Suppressor macrophage treated with lipopolysaccharide for 4 hours (primary cell): ENCODE data around the gene CARMIL1.

Experiments
- DNase-seq: peaks from one replicate; pipeline ENCODE4 v3.0.0-alpha.2; 2020

CARMIL1 gene

DNA sequence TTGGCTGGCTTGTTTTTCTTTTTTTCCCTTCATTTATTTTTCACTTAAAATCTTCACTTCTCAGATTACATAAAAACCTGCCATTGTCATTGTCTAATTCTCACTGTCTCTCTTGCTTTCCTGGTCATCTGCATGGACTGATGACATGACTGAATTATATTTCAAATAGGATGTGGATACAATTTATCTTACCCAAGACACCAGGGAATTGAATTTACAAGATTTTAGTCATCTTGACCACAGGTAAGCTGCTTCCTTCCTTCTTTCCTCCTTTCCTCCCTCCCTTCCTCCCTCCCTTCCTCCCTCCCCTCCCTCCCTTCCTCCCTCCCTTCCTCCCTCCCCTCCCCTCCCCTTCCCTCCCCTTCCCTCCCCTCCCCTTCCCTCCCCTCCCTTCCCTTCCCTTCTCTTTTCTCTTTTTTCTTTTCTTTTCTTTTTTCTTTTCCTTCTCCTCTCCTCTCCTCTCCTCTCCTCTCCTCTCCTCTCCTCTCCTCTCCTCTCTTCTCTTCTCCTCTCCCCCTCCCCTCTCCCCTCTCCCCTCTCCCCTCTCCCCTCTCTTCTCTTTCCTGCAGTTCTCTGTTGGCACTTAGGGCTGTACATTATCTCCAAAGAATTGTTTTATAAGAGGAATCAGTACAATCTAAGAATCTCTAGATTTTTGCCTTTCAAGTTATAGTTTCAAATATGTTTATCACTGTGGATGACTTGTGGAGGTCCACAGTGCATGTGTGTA is 171.5 kb downstream of the CARMIL1 start:
- DNase-seq: no peak

DNA sequence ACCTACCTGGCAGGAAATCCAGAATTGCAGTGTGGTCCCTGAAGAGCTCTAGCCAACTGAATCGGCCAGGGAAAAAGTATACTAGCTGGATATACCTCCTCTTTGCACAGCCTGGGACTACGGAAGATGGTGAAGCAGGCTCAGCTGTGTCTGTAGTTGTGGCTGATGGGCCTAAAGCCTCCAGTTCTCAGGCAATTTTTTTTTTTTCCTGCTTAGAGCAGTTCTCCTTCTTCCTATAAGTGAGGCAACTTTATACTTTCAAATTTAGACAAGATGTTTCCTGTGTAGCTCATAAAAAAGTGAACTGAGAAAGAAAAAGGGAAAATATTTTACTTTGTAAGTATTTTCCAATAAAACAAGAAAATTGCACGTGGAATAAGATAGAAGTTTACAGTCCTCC is 172.9 kb downstream of the CARMIL1 start:
- DNase-seq: peak; percentile 77

DNA sequence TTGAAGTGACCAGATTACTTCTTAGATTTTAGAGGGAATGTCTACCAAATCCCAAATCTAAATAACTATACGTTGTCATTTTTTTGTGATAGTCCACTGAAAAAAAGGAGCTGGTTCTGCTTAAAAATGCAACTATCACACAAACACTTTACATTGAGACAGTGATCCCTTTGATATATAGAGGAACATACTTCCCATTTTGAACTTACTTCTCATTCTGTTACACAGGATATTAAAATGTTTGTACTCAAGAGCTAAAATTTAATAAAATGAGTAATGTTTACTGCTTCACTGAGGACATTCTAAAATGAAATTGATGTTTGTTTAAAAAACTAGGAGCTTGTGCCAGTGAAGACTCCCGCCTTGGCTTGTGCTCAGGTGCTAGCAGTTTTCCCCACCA is 174.1 kb downstream of the CARMIL1 start:
- no peak for DNase-seq

DNA sequence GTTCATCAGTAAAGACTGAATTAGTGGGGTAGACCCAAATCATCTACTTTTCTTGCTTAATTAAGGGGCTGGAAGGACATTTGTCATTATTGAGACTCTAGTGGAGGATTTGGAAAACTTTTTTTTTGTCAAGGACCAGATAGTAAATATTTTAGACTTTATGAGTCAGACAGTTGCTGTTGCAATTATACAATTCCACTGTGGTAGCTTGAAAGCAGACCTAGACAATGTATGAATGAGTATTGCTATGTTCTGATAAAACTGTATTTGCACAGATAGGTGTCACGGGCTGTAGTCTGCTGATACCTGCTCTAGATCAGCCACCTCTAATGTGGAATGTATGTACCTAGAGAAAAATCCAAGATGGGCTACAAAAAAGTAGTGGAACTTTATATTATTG is 175.0 kb downstream of the CARMIL1 start:
- DNase-seq: peak; percentile 33

DNA sequence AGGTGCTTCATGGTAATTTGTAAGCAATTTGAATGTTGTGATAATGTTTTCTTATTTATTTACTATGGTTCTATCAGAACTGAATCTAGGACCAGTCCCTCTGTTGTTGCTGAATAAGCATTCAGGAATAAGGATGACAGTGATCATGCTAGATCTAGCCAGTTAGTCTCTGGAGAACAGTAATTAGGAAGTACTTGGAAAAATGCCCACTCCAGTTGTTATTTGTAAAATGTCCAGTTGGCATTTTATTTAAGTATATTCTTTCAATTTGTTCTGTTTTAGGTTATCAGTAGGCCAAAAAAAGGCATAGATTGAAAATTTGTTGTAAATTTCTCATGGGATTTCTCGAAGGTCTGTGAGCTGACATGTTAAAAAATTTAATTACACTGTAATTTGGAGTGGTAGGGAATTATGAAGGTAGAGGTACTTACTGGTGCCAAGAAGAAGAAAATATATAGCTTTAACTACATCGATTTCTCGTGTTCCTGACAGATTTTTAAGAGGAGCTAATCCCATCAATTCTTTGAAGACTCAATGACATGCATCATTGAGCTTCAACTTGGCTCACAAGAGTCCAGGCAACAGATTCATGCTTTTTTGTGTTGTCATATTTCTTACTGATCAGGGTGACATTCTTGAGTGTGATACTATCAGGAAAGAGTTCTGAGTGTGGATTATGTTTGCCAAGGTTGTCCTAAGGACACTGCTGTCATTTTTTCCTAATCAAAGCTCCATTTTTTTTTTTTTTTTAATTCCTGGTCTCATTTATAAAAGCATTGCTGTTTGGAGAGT is 177.3 kb downstream of the CARMIL1 start:
- no peak for DNase-seq

DNA sequence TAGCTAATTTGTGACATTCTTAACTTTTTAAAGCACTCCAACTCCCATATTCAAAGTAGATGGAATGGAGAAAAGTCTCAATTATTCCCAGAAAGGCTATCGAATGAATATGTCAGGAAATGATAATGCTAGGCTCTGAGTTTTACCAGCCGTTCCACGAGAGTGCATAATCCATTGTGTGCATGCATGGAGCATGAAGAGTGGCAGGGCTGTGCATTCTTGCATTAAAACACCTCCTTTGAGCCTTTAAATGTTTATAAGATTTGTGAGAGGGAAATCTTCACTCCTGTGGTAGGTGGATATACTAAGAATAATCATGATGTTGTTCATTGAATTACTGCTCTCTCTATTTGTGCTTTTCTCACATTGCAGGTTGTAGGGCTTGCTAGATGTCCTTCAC is 178.3 kb downstream of the CARMIL1 start:
- no peak for DNase-seq

DNA sequence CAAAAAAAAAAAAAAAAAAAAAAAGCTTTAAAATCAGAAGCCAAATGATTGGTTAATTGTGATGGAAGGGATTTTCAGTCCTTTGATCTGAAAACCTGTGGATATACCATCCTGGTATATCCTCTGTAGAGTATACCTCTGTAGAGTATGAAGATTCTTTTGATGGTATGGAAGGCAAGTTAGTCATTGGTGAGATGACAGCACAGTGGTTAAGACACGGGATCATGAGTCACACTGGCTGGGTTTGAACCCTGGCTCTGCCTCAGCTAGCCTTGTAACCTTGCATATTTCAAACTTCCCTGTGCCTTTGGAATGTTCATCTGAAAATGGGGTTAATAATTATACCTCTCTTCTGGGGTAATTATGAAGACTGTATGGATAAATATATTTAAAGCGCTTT is 179.3 kb downstream of the CARMIL1 start:
- peak; percentile 75 for DNase-seq

DNA sequence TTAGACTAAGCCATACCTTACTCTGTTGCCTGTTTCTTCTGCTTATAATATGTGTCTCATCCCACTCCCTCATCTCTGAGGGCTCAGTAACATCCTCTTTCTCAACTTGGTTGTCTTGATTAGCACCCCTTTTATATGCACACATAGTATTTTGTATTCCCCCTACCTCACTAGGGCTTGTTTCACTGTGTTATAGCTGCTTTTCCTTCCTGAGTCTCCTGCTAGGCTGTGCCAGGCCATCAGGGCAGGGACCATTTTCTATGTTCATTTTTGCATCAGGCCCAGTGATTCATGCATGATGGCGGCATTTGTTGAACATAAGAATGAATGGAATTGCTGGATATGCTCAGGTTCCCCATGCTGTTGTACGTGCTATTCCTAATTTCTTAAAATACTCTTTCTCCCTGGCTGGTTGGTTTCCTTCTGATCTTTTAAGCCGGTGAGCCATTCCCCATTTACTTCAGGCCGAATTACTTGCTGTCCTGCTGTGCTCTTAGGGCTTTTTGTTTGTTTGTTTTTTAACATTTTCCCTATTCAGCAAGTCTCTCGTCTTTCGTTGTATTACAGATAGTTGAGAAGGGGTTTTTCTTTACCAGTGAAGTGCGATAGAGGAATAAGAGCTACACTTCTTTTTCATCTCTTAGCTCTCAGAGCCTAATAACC is 183.2 kb downstream of the CARMIL1 start:
- DNase-seq: no peak

DNA sequence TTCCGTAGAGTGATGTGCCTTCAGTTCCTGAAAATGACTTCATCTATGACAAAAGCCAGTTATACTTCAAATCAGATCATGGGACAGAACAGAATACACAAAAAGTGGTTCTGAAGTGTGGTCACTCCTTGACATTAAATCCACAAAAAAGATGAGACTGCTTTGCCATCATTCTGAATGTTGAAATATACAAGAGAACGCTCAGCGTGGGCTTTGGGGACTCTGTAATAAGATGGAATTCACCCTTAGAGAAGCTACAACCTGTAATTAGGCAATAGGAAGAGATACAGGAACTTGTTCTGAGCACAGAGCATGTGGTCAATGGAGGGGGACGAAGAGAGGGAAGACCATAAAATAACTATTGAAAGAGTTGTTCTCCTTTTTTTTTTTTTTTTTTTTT is 184.3 kb downstream of the CARMIL1 start:
- peak; percentile 85 for DNase-seq

GRCh38 chr6:25464225-25464624 is 185.1 kb downstream of the CARMIL1 start:
- DNase-seq: no peak

- DNase-seq: no peak
Observed at GRCh38 chr6:25465941-25466340, 186.8 kb downstream of the CARMIL1 start.

DNA sequence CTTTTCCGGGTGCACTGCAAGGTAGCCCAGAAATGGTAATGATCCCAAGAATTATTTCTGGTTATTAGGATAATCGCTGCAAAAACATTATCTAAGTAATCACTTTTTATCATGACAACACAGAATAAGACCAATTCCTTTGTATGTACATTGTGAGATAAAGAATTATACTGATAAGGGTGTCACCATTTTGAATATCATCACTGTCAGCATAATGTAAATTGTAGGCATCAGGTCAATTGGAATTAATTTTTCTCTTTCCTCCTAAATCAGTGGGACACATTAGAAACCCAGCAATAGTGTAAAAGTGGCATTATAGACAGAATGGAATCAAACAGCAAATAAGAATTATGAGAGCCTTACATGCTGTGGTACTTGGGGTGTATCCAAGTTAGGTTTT is 189.7 kb downstream of the CARMIL1 start:
- DNase-seq: no peak

GRCh38 chr6:25469797-25470388 is 190.7 kb downstream of the CARMIL1 start:
- no peak for DNase-seq

DNA sequence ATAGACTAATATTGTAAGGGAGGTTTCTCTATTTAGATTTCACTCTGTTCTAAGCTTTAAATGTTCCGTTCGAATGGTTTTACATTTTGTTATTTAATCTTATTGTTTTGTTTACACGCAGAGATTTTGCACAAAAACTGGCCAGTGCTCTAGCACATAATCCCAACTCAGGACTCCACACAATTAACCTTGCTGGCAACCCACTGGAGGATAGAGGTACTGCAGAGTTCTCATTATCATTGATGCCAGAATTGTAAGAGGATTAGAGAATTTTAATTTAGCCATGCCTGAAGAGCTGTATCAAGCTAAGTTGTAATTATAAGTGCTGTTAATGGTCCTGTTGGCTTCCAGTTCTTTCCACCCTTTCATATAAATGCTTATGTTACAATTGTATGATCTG is 193.1 kb downstream of the CARMIL1 start:
- no peak for DNase-seq

- no peak for DNase-seq
Observed at GRCh38 chr6:25472906-25473305, 193.7 kb downstream of the CARMIL1 start.

DNA sequence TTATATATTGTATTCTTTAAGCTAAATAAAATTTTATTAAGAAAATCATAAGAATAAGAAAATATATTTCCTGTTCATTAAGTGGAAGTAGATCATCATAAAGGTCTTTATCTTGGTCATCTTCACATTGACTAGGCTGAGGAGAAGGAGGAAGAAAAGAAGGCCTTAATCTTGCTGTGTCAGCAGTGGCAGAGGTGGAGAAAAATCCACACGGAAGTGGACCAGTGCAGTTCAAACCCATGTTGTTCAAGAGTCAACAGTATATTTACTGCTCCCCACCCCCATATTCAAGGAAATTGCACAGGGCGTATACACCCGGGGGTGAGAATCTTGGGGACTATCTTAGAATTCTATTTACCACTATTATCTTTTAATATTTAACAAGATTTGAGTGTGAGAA is 194.3 kb downstream of the CARMIL1 start:
- no peak for DNase-seq

GRCh38 chr6:25476126-25476525 is 197.0 kb downstream of the CARMIL1 start:
- no peak for DNase-seq

GRCh38 chr6:25477006-25477590 is 197.9 kb downstream of the CARMIL1 start:
- no peak for DNase-seq

DNA sequence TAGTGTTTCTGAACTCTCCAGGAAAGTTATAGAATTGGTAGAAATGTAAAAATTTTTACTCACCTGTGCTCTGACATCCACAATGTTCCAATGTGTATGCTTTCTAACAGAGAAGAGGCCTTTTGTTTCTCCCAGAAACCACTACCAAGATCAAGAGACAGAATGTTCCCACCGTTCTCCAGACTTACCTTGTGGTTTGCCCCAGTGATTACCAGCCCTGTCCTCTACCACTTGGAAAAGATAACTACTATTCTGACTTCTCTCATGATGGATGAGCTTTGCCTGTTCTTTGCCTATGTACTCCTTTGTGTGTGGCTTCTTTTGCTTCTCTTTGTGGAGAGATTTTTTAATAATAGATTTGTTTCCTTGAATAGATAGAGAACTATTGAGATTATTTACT is 199.8 kb downstream of the CARMIL1 start:
- no peak for DNase-seq

GRCh38 chr6:25481267-25481666 is 202.1 kb downstream of the CARMIL1 start:
- DNase-seq: no peak

- no peak for DNase-seq
Observed at GRCh38 chr6:25482996-25483395, 203.8 kb downstream of the CARMIL1 start.

DNA sequence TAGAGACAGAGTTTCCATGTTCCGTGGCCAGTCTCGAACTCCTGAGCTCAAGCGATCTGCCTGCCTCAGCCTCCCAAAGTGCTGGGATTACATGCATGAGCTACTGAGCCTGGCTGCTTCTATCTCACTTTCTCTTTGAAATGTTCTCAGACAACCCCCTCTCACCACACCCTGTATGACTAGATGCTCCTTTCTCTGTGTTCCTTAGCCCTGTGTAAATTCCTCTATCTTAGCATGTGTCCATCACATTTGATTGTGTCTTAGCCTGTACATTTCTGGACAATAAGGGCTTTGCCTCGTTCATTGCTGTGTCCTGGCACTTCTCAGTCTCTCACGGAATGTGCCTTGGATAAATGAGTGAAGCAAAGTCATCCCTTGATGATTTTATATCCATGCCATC is 204.8 kb downstream of the CARMIL1 start:
- no peak for DNase-seq

DNA sequence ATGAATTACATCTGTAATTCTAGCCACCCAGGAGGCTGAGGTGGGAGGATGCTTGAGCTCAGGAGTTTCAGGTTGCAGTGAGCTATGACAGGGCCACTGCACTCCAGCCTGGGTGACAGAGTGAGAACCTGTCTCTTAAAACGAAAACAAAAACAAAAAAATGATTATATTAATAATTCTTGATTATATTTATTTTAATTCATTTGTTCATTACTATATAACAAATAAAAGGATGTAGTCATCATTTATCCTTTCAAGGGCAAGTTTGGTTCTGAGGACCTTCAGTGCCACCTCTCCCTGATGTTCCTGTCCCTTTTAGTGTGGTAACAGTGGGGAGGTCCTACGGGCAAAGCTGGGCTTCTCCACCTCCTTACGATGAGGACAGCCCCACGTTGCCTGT is 205.7 kb downstream of the CARMIL1 start:
- DNase-seq: no peak
